Gastroesophageal sphincter (tissue), 4 donors: ENCODE data around the gene FGF1. TPM values are rescaled to one million over a fixed set of nuclear protein-coding genes. Genes with fewer than 3 reads are reported as not detected.
A peak's percentile ranks its signal among the peaks of the same experiment; 100 is the strongest.

ENCODE experiments used
- ATAC-seq: fragments of 150-250 bp; one replicate; pipeline ENCODE4 v1.9.1; 2016; ENCODE audit warnings: mild to moderate bottlenecking, moderate library complexity
- H3K27ac ChIP-seq, 4 donors: fragments of 200-600 bp; sonication (generic) in 3 of 4; 1 replicate in 3 of 4; 2 replicates in 1 of 4; pipeline ENCODE4 v1.5.1; 2016 to 2019
- H3K27me3 ChIP-seq: fragments of 200-600 bp; sonication (generic); one replicate; pipeline ENCODE4 v1.5.1; 2019
- H3K36me3 ChIP-seq, 2 donors: fragments of 200-600 bp; sonication (generic); one replicate each; pipeline ENCODE4 v1.5.1; 2019; ENCODE audit warnings: control low read depth in 1 of 2
- H3K4me1 ChIP-seq, 3 donors: fragments of 200-600 bp; sonication (generic); 1 replicate in 2 of 3; 2 replicates in 1 of 3; pipeline ENCODE4 v1.5.1; 2016 to 2019; ENCODE audit warnings: control low read depth in 2 of 3
- H3K4me3 ChIP-seq, 2 donors: fragments of 200-600 bp; sonication (generic); one replicate each; pipeline ENCODE4 v1.5.1; 2019; ENCODE audit warnings: mild to moderate bottlenecking in 1 of 2, moderate library complexity in 1 of 2
- H3K9me3 ChIP-seq, 3 donors: fragments of 200-600 bp; sonication (generic); one replicate each; pipeline ENCODE4 v1.5.1; 2017 to 2019; ENCODE audit warnings: control low read depth in 2 of 3
- EP300 ChIP-seq: sonication (generic); formaldehyde crosslinking; IDR thresholded peaks from one replicate; pipeline ENCODE4 v1.6.1; 2017; ENCODE audit warnings: antibody characterized with exemption, mild to moderate bottlenecking
- POLR2A ChIP-seq, 2 donors: fragments of 450-650 bp; IDR thresholded peaks; one replicate each; pipeline ENCODE4 v1.6.1; 2017; ENCODE audit warnings: antibody characterized with exemption in 2 of 2, mild to moderate bottlenecking in 2 of 2, moderate library complexity in 1 of 2
- POLR2AphosphoS5 ChIP-seq: sonication (generic); formaldehyde crosslinking; IDR thresholded peaks from one replicate; pipeline ENCODE4 v1.6.1; 2017; ENCODE audit warnings: antibody characterized with exemption
- WGBS, 2 donors: methylation state at CpG; one replicate each; pipeline ENCODE4 v1.1.5; 2018; ENCODE audit warnings: low coverage in 1 of 2; 5-methylcytosine and 5-hydroxymethylcytosine counted together
- total RNA-seq, 4 donors: library from RNA; depleted of rRNA; stranded (reverse); fragments of >200 nt; gene quantifications; one replicate each; pipeline ENCODE4 v1.1.0, GENCODE V29; 2016
- TF ChIP-seq, protein P1 (sequence below), 4 experiments: fragments of 200-600 bp in 2 of 4; fragments of 450-650 bp in 2 of 4; sonication (generic) in 1 of 4; IDR thresholded peaks; one replicate each; pipeline ENCODE4 v1.5.1; 2017 to 2019; ENCODE audit warnings: antibody characterized with exemption in 4 of 4, mild to moderate bottlenecking in 2 of 4, moderate library complexity in 2 of 4

FGF1 gene
- total RNA-seq, 4 donors from 2014 or later: 0.16 to 4.2 (median 2.9) TPM

- H3K4me3 ChIP-seq: no peak overlapping the region
- H3K4me1 ChIP-seq: peaks cover 0 to 25% (median 0%) of the 10 kb centered on the region in 3 donors
- H3K27me3 ChIP-seq: no peaks in the 10 kb centered on the region
- no peaks in the 10 kb centered on the region for H3K36me3 ChIP-seq
- TF ChIP-seq, protein P1, sequence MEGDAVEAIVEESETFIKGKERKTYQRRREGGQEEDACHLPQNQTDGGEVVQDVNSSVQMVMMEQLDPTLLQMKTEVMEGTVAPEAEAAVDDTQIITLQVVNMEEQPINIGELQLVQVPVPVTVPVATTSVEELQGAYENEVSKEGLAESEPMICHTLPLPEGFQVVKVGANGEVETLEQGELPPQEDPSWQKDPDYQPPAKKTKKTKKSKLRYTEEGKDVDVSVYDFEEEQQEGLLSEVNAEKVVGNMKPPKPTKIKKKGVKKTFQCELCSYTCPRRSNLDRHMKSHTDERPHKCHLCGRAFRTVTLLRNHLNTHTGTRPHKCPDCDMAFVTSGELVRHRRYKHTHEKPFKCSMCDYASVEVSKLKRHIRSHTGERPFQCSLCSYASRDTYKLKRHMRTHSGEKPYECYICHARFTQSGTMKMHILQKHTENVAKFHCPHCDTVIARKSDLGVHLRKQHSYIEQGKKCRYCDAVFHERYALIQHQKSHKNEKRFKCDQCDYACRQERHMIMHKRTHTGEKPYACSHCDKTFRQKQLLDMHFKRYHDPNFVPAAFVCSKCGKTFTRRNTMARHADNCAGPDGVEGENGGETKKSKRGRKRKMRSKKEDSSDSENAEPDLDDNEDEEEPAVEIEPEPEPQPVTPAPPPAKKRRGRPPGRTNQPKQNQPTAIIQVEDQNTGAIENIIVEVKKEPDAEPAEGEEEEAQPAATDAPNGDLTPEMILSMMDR (IDR thresholded peaks at IDR 0.05): no peak
- no peak for TF ChIP-seq POLR2AphosphoS5
- no peak for TF ChIP-seq EP300
- no peak for TF ChIP-seq POLR2A (IDR thresholded peaks at IDR 0.05)
- no peak overlapping the region for H3K27ac ChIP-seq
- ATAC-seq: no peak
- 83% methylated on average over 2 of the region's 4 CpGs; no CpG with 5 or more reads in 1 of the 2 donors for WGBS, 2 donors
- no peaks in the 10 kb centered on the region for H3K9me3 ChIP-seq
Observed at GRCh38 chr5:142659405-142659804, 26.5 kb downstream of the FGF1 start.

DNA sequence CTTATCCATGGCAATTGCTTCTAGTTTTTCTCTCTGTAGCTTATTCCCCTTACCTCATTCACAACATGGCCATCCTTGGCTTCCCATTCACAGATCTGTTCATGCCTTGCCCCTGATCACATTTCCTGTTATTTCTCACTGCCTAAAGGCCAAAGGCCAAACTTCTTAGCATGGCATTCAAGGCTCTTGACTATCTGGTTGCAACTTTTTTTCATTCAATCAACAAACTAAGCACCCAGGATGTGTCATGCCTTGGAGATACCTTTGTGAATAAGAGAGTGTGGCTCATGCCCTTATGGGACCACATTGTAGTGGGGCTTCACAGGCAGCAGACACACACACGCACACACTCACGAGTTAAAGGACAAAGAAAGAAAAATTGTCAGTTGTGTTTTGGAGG, 27.6 kb downstream of the FGF1 start:
- H3K36me3 ChIP-seq: no peaks in the 10 kb centered on the region
- H3K4me1 ChIP-seq: peaks cover 0 to 25% (median 0%) of the 10 kb centered on the region in 3 donors
- TF ChIP-seq POLR2A (IDR thresholded peaks at IDR 0.05) (no peak), POLR2AphosphoS5 (no peak), EP300 (no peak)
- TF ChIP-seq, protein P1 (IDR thresholded peaks at IDR 0.05): no peak
- ATAC-seq: no peak
- H3K9me3 ChIP-seq: no peaks in the 10 kb centered on the region
- H3K4me3 ChIP-seq: no peak overlapping the region
- H3K27ac ChIP-seq: no peak overlapping the region
- 95 to 100% methylated on average over 1 to 2 of the region's 2 CpGs for WGBS, 2 donors
- H3K27me3 ChIP-seq: no peaks in the 10 kb centered on the region

- WGBS, 2 donors: 82 to 100% methylated on average over 2 to 5 of the region's 8 CpGs
- no peaks in the 10 kb centered on the region for H3K36me3 ChIP-seq
- H3K27ac ChIP-seq: no peak overlapping the region
- peaks cover 0 to 25% (median 0%) of the 10 kb centered on the region in 3 donors for H3K4me1 ChIP-seq
- no peak overlapping the region for H3K4me3 ChIP-seq
- H3K9me3 ChIP-seq: no peaks in the 10 kb centered on the region
- H3K27me3 ChIP-seq: no peaks in the 10 kb centered on the region
- TF ChIP-seq POLR2A (IDR thresholded peaks at IDR 0.05) (no peak), EP300 (no peak), POLR2AphosphoS5 (no peak)
- TF ChIP-seq, protein P1 (IDR thresholded peaks at IDR 0.05): no peak
- ATAC-seq: no peak
Observed at GRCh38 chr5:142657446-142657845, 28.4 kb downstream of the FGF1 start.

GRCh38 chr5:142655339-142656267, 30.3 kb downstream of the FGF1 start:
- Histone ChIP-seq H3K4me3 (no peak overlapping the region), H3K27ac (peak overlapping the region in 3 of 4 donors; percentile 35 to 53 (median 45)), H3K36me3 (no peaks in the 10 kb centered on the region), H3K27me3 (no peaks in the 10 kb centered on the region), H3K4me1 (peaks cover 0 to 24% (median 0%) of the 10 kb centered on the region in 3 donors), H3K9me3 (no peaks in the 10 kb centered on the region)
- ATAC-seq: peak; percentile 87
- 11 to 19% methylated on average over 11 to 13 of the region's 13 CpGs for WGBS, 2 donors
- TF ChIP-seq POLR2AphosphoS5 (peak; percentile 10), POLR2A (IDR thresholded peaks at IDR 0.05) (no peak), EP300 (no peak)
- TF ChIP-seq, protein P1 (IDR thresholded peaks at IDR 0.05): peak; percentile 96 to 98 (median 96)
